DOHH2 (cell line): ENCODE measurements around the gene GBX2.

Source experiments
- H3F3A ChIP-seq: fragments of 200-600 bp; sonication (generic), shearing (Covaris generic); 2 replicates; pipeline ENCODE4 v1.6.0; 2016; ENCODE audit warnings: antibody characterized with exemption, mild to moderate bottlenecking; ENCODE audit not compliant: control insufficient read depth, insufficient read depth
- H3K27ac ChIP-seq: fragments of 200-600 bp; sonication (generic); 2 replicates; pipeline ENCODE4 v1.5.1; 2014; ENCODE audit warnings: low read depth, mild to moderate bottlenecking, low read length, moderate library complexity
- H3K27me3 ChIP-seq: fragments of 200-600 bp; sonication (generic); 2 replicates; pipeline ENCODE4 v1.6.1; 2014; ENCODE audit warnings: mild to moderate bottlenecking, low read length, mixed read lengths; ENCODE audit not compliant: control insufficient read depth
- H3K36me3 ChIP-seq: fragments of 200-600 bp; sonication (generic); 2 replicates; pipeline ENCODE4 v1.6.1; 2014; ENCODE audit warnings: mild to moderate bottlenecking, low read length, moderate library complexity, mixed read lengths; ENCODE audit not compliant: control insufficient read depth
- H3K4me1 ChIP-seq: fragments of 200-600 bp; sonication (generic); 2 replicates; pipeline ENCODE4 v1.6.1; 2014; ENCODE audit warnings: mild to moderate bottlenecking, low read length, mixed read lengths; ENCODE audit not compliant: control insufficient read depth
- H3K4me2 ChIP-seq: fragments of 200-600 bp; sonication (generic); 2 replicates; pipeline ENCODE4 v1.6.0; 2014; ENCODE audit warnings: mild to moderate bottlenecking, low read length, moderate library complexity
- H3K4me3 ChIP-seq: fragments of 200-600 bp; sonication (generic); 2 replicates; pipeline ENCODE4 v1.5.1; 2014; ENCODE audit warnings: mild to moderate bottlenecking, low read length, mixed read lengths
- H3K79me2 ChIP-seq: fragments of 200-600 bp; sonication (generic); 2 replicates; pipeline ENCODE4 v1.6.1; 2014; ENCODE audit warnings: mild to moderate bottlenecking, low read length, mixed read lengths; ENCODE audit not compliant: control insufficient read depth
- H3K9me2 ChIP-seq: fragments of 200-600 bp; sonication (generic); replicated peaks from 2 replicates; pipeline ENCODE4 v1.6.1; 2014; ENCODE audit warnings: mild to moderate bottlenecking, low read length, mixed read lengths; ENCODE audit not compliant: control insufficient read depth
- H3K9me3 ChIP-seq: fragments of 200-600 bp; sonication (generic); 2 replicates; pipeline ENCODE4 v1.6.1; 2014; ENCODE audit warnings: antibody characterized with exemption, low read length, mixed read lengths; ENCODE audit not compliant: control insufficient read depth, insufficient read depth
- H4K20me1 ChIP-seq: fragments of 200-600 bp; sonication (generic); 2 replicates; pipeline ENCODE4 v1.6.0; 2014; ENCODE audit warnings: low read depth, mild to moderate bottlenecking, antibody characterized with exemption, low read length, moderate library complexity; ENCODE audit not compliant: control insufficient read depth, insufficient read depth
- EZH2phosphoT487 ChIP-seq: fragments of 200-600 bp; sonication (generic); IDR thresholded peaks from 2 replicates; pipeline ENCODE4 v1.6.1; 2017; ENCODE audit warnings: borderline replicate concordance, mild to moderate bottlenecking, antibody characterized with exemption, low read length, moderate library complexity, mixed read lengths
- TF ChIP-seq, protein P1 (sequence below): fragments of 200-600 bp; sonication (generic); IDR thresholded peaks from one replicate; pipeline ENCODE4 v1.5.1; 2014; ENCODE audit warnings: antibody characterized with exemption, mild to moderate bottlenecking, low read depth, low read length; ENCODE audit not compliant: poor library complexity, severe bottlenecking

GBX2 gene

GRCh38 chr2:236122236-236122635 is 46.0 kb downstream of the GBX2 start:
- H4K20me1 ChIP-seq = no peaks in the 10 kb centered on the region
- H3K4me3 ChIP-seq = no peak overlapping the region
- H3K9me3 ChIP-seq = no peaks in the 10 kb centered on the region
- no peaks in the 10 kb centered on the region for H3K27me3 ChIP-seq
- no peaks in the 10 kb centered on the region for H3K4me1 ChIP-seq
- H3K4me2 ChIP-seq = no peak overlapping the region
- TF ChIP-seq, protein P1, sequence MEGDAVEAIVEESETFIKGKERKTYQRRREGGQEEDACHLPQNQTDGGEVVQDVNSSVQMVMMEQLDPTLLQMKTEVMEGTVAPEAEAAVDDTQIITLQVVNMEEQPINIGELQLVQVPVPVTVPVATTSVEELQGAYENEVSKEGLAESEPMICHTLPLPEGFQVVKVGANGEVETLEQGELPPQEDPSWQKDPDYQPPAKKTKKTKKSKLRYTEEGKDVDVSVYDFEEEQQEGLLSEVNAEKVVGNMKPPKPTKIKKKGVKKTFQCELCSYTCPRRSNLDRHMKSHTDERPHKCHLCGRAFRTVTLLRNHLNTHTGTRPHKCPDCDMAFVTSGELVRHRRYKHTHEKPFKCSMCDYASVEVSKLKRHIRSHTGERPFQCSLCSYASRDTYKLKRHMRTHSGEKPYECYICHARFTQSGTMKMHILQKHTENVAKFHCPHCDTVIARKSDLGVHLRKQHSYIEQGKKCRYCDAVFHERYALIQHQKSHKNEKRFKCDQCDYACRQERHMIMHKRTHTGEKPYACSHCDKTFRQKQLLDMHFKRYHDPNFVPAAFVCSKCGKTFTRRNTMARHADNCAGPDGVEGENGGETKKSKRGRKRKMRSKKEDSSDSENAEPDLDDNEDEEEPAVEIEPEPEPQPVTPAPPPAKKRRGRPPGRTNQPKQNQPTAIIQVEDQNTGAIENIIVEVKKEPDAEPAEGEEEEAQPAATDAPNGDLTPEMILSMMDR = no peak
- no peak for TF ChIP-seq EZH2phosphoT487
- H3F3A ChIP-seq = no peaks in the 10 kb centered on the region
- no peak overlapping the region for H3K27ac ChIP-seq
- H3K9me2 ChIP-seq = no peaks in the 10 kb centered on the region
- H3K79me2 ChIP-seq = no peaks in the 10 kb centered on the region
- H3K36me3 ChIP-seq = no peaks in the 10 kb centered on the region

- Histone ChIP-seq H3F3A (no peaks in the 10 kb centered on the region), H3K36me3 (no peaks in the 10 kb centered on the region), H3K27ac (no peak overlapping the region), H4K20me1 (no peaks in the 10 kb centered on the region), H3K4me3 (no peak overlapping the region), H3K9me2 (no peaks in the 10 kb centered on the region), H3K4me2 (no peak overlapping the region), H3K9me3 (no peaks in the 10 kb centered on the region), H3K4me1 (no peaks in the 10 kb centered on the region), H3K79me2 (no peaks in the 10 kb centered on the region), H3K27me3 (no peaks in the 10 kb centered on the region)
- TF ChIP-seq, protein P1 = no peak
- TF ChIP-seq EZH2phosphoT487 = no peak
Observed at GRCh38 chr2:236121546-236121945, 46.6 kb downstream of the GBX2 start.

DNA sequence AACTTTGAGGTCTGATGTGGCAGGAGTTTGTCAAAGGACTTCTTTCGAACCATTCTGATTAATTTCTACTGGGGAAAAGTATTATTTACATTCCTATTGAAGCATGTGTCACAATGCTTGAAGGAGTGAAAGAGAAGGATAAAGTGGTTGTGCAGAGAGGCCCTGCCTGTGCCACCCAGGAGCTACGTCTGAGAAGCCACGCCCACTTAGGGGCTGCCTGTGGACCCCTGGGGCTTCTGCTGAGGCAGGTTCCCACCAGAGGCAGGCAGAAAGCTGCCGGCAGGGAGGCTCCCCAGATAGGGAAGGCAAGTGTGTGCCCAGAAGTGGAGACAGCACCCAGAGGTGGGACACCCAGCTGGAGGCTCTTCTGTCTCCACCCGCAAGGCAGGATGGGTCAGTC is 47.4 kb downstream of the GBX2 start:
- Histone ChIP-seq H3K4me1 (no peaks in the 10 kb centered on the region), H3K27me3 (no peaks in the 10 kb centered on the region), H3K27ac (no peak overlapping the region), H4K20me1 (no peaks in the 10 kb centered on the region), H3K4me3 (no peak overlapping the region), H3F3A (no peaks in the 10 kb centered on the region), H3K9me2 (no peaks in the 10 kb centered on the region), H3K36me3 (no peaks in the 10 kb centered on the region), H3K9me3 (no peaks in the 10 kb centered on the region), H3K79me2 (no peaks in the 10 kb centered on the region), H3K4me2 (no peak overlapping the region)
- TF ChIP-seq, protein P1 = no peak
- TF ChIP-seq EZH2phosphoT487 = no peak
